Endodermal cell (in vitro differentiated cells): ENCODE measurements around the gene MID1. TPM values are rescaled to one million over a fixed set of nuclear protein-coding genes. Genes with fewer than 3 reads are reported as not detected.

ENCODE experiments used
- DNase-seq: peaks from one replicate; pipeline ENCODE4 v3.0.0-alpha.2; 2017
- H3K27ac ChIP-seq: 2 replicates; pipeline ENCODE4 v1.5.1; 2013; ENCODE audit warnings: mild to moderate bottlenecking, low read depth, low read length, moderate library complexity
- H3K27me3 ChIP-seq: 2 replicates; pipeline ENCODE4 v1.6.1; 2013; ENCODE audit warnings: mild to moderate bottlenecking, low read length, moderate library complexity; ENCODE audit not compliant: insufficient read depth, control insufficient read depth, poor library complexity, severe bottlenecking
- H3K36me3 ChIP-seq: 2 replicates; pipeline ENCODE4 v1.7.0; 2013; ENCODE audit warnings: mild to moderate bottlenecking, low read length, moderate library complexity; ENCODE audit not compliant: control insufficient read depth, insufficient read depth
- H3K4me1 ChIP-seq: one replicate; pipeline ENCODE4 v1.7.0; 2013; ENCODE audit warnings: low read length; ENCODE audit not compliant: control insufficient read depth, insufficient read depth
- H3K4me3 ChIP-seq: 2 replicates; pipeline ENCODE4 v1.5.1; 2013; ENCODE audit warnings: mild to moderate bottlenecking, low read length, moderate library complexity
- H3K9ac ChIP-seq: 2 replicates; pipeline ENCODE4 v1.6.1; 2013; ENCODE audit warnings: mild to moderate bottlenecking, low read length, moderate library complexity; ENCODE audit not compliant: poor library complexity, severe bottlenecking; ENCODE audit errors: extremely low read depth
- H3K9me3 ChIP-seq: 2 replicates; pipeline ENCODE4 v1.6.1; 2013; ENCODE audit warnings: mild to moderate bottlenecking, low read length, moderate library complexity; ENCODE audit not compliant: control insufficient read depth
- H3K27ac Mint-ChIP-seq: 2 replicates; pipeline ENCODE4 v1.8.0; 2020; ENCODE audit warnings: mixed read lengths
- H3K27me3 Mint-ChIP-seq: 2 replicates; pipeline ENCODE4 v1.8.0; 2021; ENCODE audit warnings: mild to moderate bottlenecking, mixed read lengths; ENCODE audit not compliant: insufficient read depth
- H3K36me3 Mint-ChIP-seq: 2 replicates; pipeline ENCODE4 v1.8.0; 2020; ENCODE audit warnings: low read depth, mixed read lengths
- H3K4me1 Mint-ChIP-seq: 2 replicates; pipeline ENCODE4 v1.8.0; 2020; ENCODE audit warnings: mixed read lengths
- H3K4me3 Mint-ChIP-seq: 2 replicates; pipeline ENCODE4 v1.8.0; 2020; ENCODE audit warnings: mild to moderate bottlenecking, moderate library complexity, mixed read lengths
- H3K9me3 Mint-ChIP-seq: 2 replicates; pipeline ENCODE4 v1.8.0; 2020; ENCODE audit warnings: mild to moderate bottlenecking, mixed read lengths
- CTCF ChIP-seq: fragments of 200-600 bp; sonication (generic); conservative IDR thresholded peaks from 2 replicates; pipeline ENCODE4 v1.5.0; 2021; ENCODE audit warnings: antibody characterized with exemption, mild to moderate bottlenecking
- WGBS, 2 experiments: methylation state at CpG; one replicate each; pipeline versions ENCODE4 v1.1.5 to v1.1.7; 2013; ENCODE audit warnings: missing lambda C conversion rate in 2 of 2, mixed read lengths in 1 of 2; ENCODE audit not compliant: insufficient coverage in 1 of 2, insufficient read length in 1 of 2; 5-methylcytosine and 5-hydroxymethylcytosine counted together
- total RNA-seq, 2 donors: library from RNA; stranded (reverse); fragmentation: NEBNext Ultra II Directional in 1 of 2; extraction: Animal tissue kit (Norgen Biotek cat#: 25700) in 1 of 2; gene quantifications; 2 replicates in 1 of 2; 3 replicates in 1 of 2; pipeline ENCODE4 v1.2.1, GENCODE V29; 2021

The MID1 gene
- total RNA-seq, 2 donors from 2014 or later = 23.5 to 24.9 TPM

GRCh38 chrX:10564484-10564883, 55.9 kb downstream of the MID1 start:
- no peak overlapping the region for H3K27ac ChIP-seq
- TF ChIP-seq CTCF = no peak
- no peak overlapping the region for H3K9ac ChIP-seq
- no peak for DNase-seq
- H3K27ac Mint-ChIP-seq = no peak overlapping the region
- no peaks in the 10 kb centered on the region for H3K27me3 ChIP-seq
- no peak overlapping the region for H3K4me3 ChIP-seq
- H3K36me3 ChIP-seq = peaks cover 10% of the 10 kb centered on the region
- H3K4me3 Mint-ChIP-seq = no peak overlapping the region
- H3K9me3 Mint-ChIP-seq = peaks cover 56% of the 10 kb centered on the region
- peaks cover 7% of the 10 kb centered on the region for H3K4me1 Mint-ChIP-seq
- no peaks in the 10 kb centered on the region for H3K4me1 ChIP-seq
- WGBS, 2 experiments = 90% methylated on average over 2 of the region's 3 CpGs; no CpG with 5 or more reads in 1 of the 2 experiments
- no peaks in the 10 kb centered on the region for H3K27me3 Mint-ChIP-seq
- peaks cover 17% of the 10 kb centered on the region for H3K36me3 Mint-ChIP-seq
- no peaks in the 10 kb centered on the region for H3K9me3 ChIP-seq

GRCh38 chrX:10557166-10557565, 63.2 kb downstream of the MID1 start:
- Mint-ChIP-seq H3K4me1 (no peaks in the 10 kb centered on the region), H3K27me3 (no peaks in the 10 kb centered on the region), H3K9me3 (peaks cover 44% of the 10 kb centered on the region), H3K36me3 (peaks cover 2% of the 10 kb centered on the region), H3K27ac (no peak overlapping the region), H3K4me3 (no peak overlapping the region)
- DNase-seq = no peak
- no peaks in the 10 kb centered on the region for H3K9me3 ChIP-seq
- TF ChIP-seq CTCF = no peak
- no peaks in the 10 kb centered on the region for H3K27me3 ChIP-seq
- H3K27ac ChIP-seq = no peak overlapping the region
- no peaks in the 10 kb centered on the region for H3K4me1 ChIP-seq
- no peak overlapping the region for H3K9ac ChIP-seq
- no peaks in the 10 kb centered on the region for H3K36me3 ChIP-seq
- WGBS, 2 experiments = 97 to 100% methylated on average over 1 to 4 of the region's 4 CpGs
- no peak overlapping the region for H3K4me3 ChIP-seq

- H3K9me3 ChIP-seq = no peaks in the 10 kb centered on the region
These were observed 64.0 kb downstream of the MID1 start for GRCh38 chrX:10556405-10556804.

More at GRCh38 chrX:10556405-10556804, 64.0 kb downstream of the MID1 start:
- Histone ChIP-seq H3K4me3 (no peak overlapping the region), H3K4me1 (no peaks in the 10 kb centered on the region), H3K27me3 (no peaks in the 10 kb centered on the region), H3K27ac (no peak overlapping the region), H3K9ac (no peak overlapping the region), H3K36me3 (no peaks in the 10 kb centered on the region)
- Mint-ChIP-seq H3K4me1 (no peaks in the 10 kb centered on the region), H3K9me3 (peaks cover 40% of the 10 kb centered on the region), H3K4me3 (no peak overlapping the region), H3K27ac (no peak overlapping the region), H3K36me3 (no peaks in the 10 kb centered on the region), H3K27me3 (no peaks in the 10 kb centered on the region)
- DNase-seq = no peak
- no peak for TF ChIP-seq CTCF
- 93 to 100% methylated on average over 2 to 5 of the region's 5 CpGs for WGBS, 2 experiments
